Measurements from ENCODE around the gene DHRSX.
"Not testable (repeated sequence)": the region's sequence is repeated elsewhere in the genome, so short reads cannot be mapped to it uniquely, and the experiment has no call there.

The DHRSX gene

GRCh38 chrX:2317527-2318055, 183.2 kb downstream of the DHRSX start:
- Histone ChIP-seq H3K27ac (ENCODE audit: low read length) (no peak overlapping the region), H3K36me3 (ENCODE audit: control insufficient read depth in 1 of 2, insufficient read depth in 2 of 2, low read length in 2 of 2) (no peaks in the 10 kb centered on the region), H3K9me3 (ENCODE audit: control insufficient read depth in 1 of 2, low read length in 2 of 2) (peaks cover 0 to 5% of the 10 kb centered on the region in 2 donors), H3K4me1 (ENCODE audit: control insufficient read depth in 1 of 2, insufficient read depth in 2 of 2, low read length in 2 of 2) (peaks cover 0 to 5% of the 10 kb centered on the region in 2 donors), H3K27me3 (ENCODE audit: low read depth, low read length) (no peaks in the 10 kb centered on the region), H3K4me3 (ENCODE audit: low read depth in 1 of 2, low read length in 2 of 2) (no peak overlapping the region)

- H3K36me3 ChIP-seq (ENCODE audit: control insufficient read depth in 1 of 2, insufficient read depth in 2 of 2, low read length in 2 of 2) = no peaks in the 10 kb centered on the region
- peaks cover 0 to 5% of the 10 kb centered on the region in 2 donors for H3K4me1 ChIP-seq (ENCODE audit: control insufficient read depth in 1 of 2, insufficient read depth in 2 of 2, low read length in 2 of 2)
- H3K4me3 ChIP-seq (ENCODE audit: low read depth in 1 of 2, low read length in 2 of 2) = no peak overlapping the region
- H3K27ac ChIP-seq (ENCODE audit: low read length) = no peak overlapping the region
- peaks cover 0 to 5% of the 10 kb centered on the region in 2 donors for H3K9me3 ChIP-seq (ENCODE audit: control insufficient read depth in 1 of 2, low read length in 2 of 2)
- no peaks in the 10 kb centered on the region for H3K27me3 ChIP-seq (ENCODE audit: low read depth, low read length)
Measured at GRCh38 chrX:2316534-2316933, 184.2 kb downstream of the DHRSX start.

GRCh38 chrX:2315434-2315833, 185.3 kb downstream of the DHRSX start:
- Histone ChIP-seq H3K4me3 (ENCODE audit: low read depth in 1 of 2, low read length in 2 of 2) (no peak overlapping the region), H3K27me3 (ENCODE audit: low read depth, low read length) (no peaks in the 10 kb centered on the region), H3K27ac (ENCODE audit: low read length) (no peak overlapping the region), H3K4me1 (ENCODE audit: control insufficient read depth in 1 of 2, insufficient read depth in 2 of 2, low read length in 2 of 2) (peaks cover 0 to 5% of the 10 kb centered on the region in 2 donors), H3K9me3 (ENCODE audit: control insufficient read depth in 1 of 2, low read length in 2 of 2) (peaks cover 0 to 5% of the 10 kb centered on the region in 2 donors), H3K36me3 (ENCODE audit: control insufficient read depth in 1 of 2, insufficient read depth in 2 of 2, low read length in 2 of 2) (no peaks in the 10 kb centered on the region)

- Histone ChIP-seq H3K4me1 (ENCODE audit: control insufficient read depth in 1 of 2, insufficient read depth in 2 of 2, low read length in 2 of 2) (peaks cover 0 to 5% of the 10 kb centered on the region in 2 donors), H3K27ac (ENCODE audit: low read length) (no peak overlapping the region), H3K4me3 (ENCODE audit: low read depth in 1 of 2, low read length in 2 of 2) (no peak overlapping the region), H3K27me3 (ENCODE audit: low read depth, low read length) (no peaks in the 10 kb centered on the region), H3K36me3 (ENCODE audit: control insufficient read depth in 1 of 2, insufficient read depth in 2 of 2, low read length in 2 of 2) (no peaks in the 10 kb centered on the region), H3K9me3 (ENCODE audit: control insufficient read depth in 1 of 2, low read length in 2 of 2) (peaks cover 0 to 5% of the 10 kb centered on the region in 2 donors)
Measured at GRCh38 chrX:2314831-2315365, 185.9 kb downstream of the DHRSX start.

GRCh38 chrX:2313864-2314640, 186.7 kb downstream of the DHRSX start:
- Histone ChIP-seq H3K27me3 (ENCODE audit: low read depth, low read length) (no peaks in the 10 kb centered on the region), H3K27ac (ENCODE audit: low read length) (no peak overlapping the region), H3K9me3 (ENCODE audit: control insufficient read depth in 1 of 2, low read length in 2 of 2) (peaks cover 0 to 5% of the 10 kb centered on the region in 2 donors), H3K4me3 (ENCODE audit: low read depth in 1 of 2, low read length in 2 of 2) (no peak overlapping the region), H3K4me1 (ENCODE audit: control insufficient read depth in 1 of 2, insufficient read depth in 2 of 2, low read length in 2 of 2) (peaks cover 0 to 5% of the 10 kb centered on the region in 2 donors), H3K36me3 (ENCODE audit: control insufficient read depth in 1 of 2, insufficient read depth in 2 of 2, low read length in 2 of 2) (no peaks in the 10 kb centered on the region)

- H3K9me3 ChIP-seq (ENCODE audit: control insufficient read depth in 1 of 2, low read length in 2 of 2); H3K4me3 ChIP-seq (ENCODE audit: low read depth in 1 of 2, low read length in 2 of 2); H3K36me3 ChIP-seq (ENCODE audit: control insufficient read depth in 1 of 2, insufficient read depth in 2 of 2, low read length in 2 of 2): not testable (repeated sequence)
Measured at GRCh38 chrX:2312061-2312591, 188.7 kb downstream of the DHRSX start.

GRCh38 chrX:2311501-2311900, 189.3 kb downstream of the DHRSX start:
- no peak overlapping the region for H3K4me3 ChIP-seq (ENCODE audit: low read depth in 1 of 2, low read length in 2 of 2)
- no peaks in the 10 kb centered on the region for H3K36me3 ChIP-seq (ENCODE audit: control insufficient read depth in 1 of 2, insufficient read depth in 2 of 2, low read length in 2 of 2)
- peaks cover 0 to 5% of the 10 kb centered on the region in 2 donors for H3K9me3 ChIP-seq (ENCODE audit: control insufficient read depth in 1 of 2, low read length in 2 of 2)
- H3K27ac ChIP-seq (ENCODE audit: low read length) = no peak overlapping the region
- peaks cover 0 to under 1% of the 10 kb centered on the region in 2 donors for H3K4me1 ChIP-seq (ENCODE audit: control insufficient read depth in 1 of 2, insufficient read depth in 2 of 2, low read length in 2 of 2)
- no peaks in the 10 kb centered on the region for H3K27me3 ChIP-seq (ENCODE audit: low read depth, low read length)

More at GRCh38 chrX:2312061-2312591, 188.7 kb downstream of the DHRSX start:
- not testable (repeated sequence) for H3K27ac ChIP-seq (ENCODE audit: low read length); H3K27me3 ChIP-seq (ENCODE audit: low read depth, low read length); H3K4me1 ChIP-seq (ENCODE audit: control insufficient read depth in 1 of 2, insufficient read depth in 2 of 2, low read length in 2 of 2)

GRCh38 chrX:2301901-2302300, 198.9 kb downstream of the DHRSX start:
- no peaks in the 10 kb centered on the region for H3K9me3 ChIP-seq (ENCODE audit: control insufficient read depth in 1 of 2, low read length in 2 of 2)
- H3K27me3 ChIP-seq (ENCODE audit: low read depth, low read length) = no peaks in the 10 kb centered on the region
- no peaks in the 10 kb centered on the region for H3K36me3 ChIP-seq (ENCODE audit: control insufficient read depth in 1 of 2, insufficient read depth in 2 of 2, low read length in 2 of 2)
- H3K4me1 ChIP-seq (ENCODE audit: control insufficient read depth in 1 of 2, insufficient read depth in 2 of 2, low read length in 2 of 2) = peaks cover 0 to 4% of the 10 kb centered on the region in 2 donors
- no peak overlapping the region for H3K27ac ChIP-seq (ENCODE audit: low read length)
- H3K4me3 ChIP-seq (ENCODE audit: low read depth in 1 of 2, low read length in 2 of 2) = no peak overlapping the region

GRCh38 chrX:2299871-2300270, 200.9 kb downstream of the DHRSX start:
- H3K36me3 ChIP-seq (ENCODE audit: control insufficient read depth in 1 of 2, insufficient read depth in 2 of 2, low read length in 2 of 2) = no peaks in the 10 kb centered on the region
- peaks cover 0 to 3% of the 10 kb centered on the region in 2 donors for H3K9me3 ChIP-seq (ENCODE audit: control insufficient read depth in 1 of 2, low read length in 2 of 2)
- H3K4me3 ChIP-seq (ENCODE audit: low read depth in 1 of 2, low read length in 2 of 2) = no peak overlapping the region

GRCh38 chrX:2286731-2287130, 214.0 kb downstream of the DHRSX start:
- no peaks in the 10 kb centered on the region for H3K4me1 ChIP-seq (ENCODE audit: control insufficient read depth in 1 of 2, insufficient read depth in 2 of 2, low read length in 2 of 2)
- no peaks in the 10 kb centered on the region for H3K9me3 ChIP-seq (ENCODE audit: control insufficient read depth in 1 of 2, low read length in 2 of 2)
- H3K27me3 ChIP-seq (ENCODE audit: low read depth, low read length) = no peaks in the 10 kb centered on the region
- H3K4me3 ChIP-seq (ENCODE audit: low read depth in 1 of 2, low read length in 2 of 2) = no peak overlapping the region
- peaks cover 0 to 22% of the 10 kb centered on the region in 2 donors for H3K36me3 ChIP-seq (ENCODE audit: control insufficient read depth in 1 of 2, insufficient read depth in 2 of 2, low read length in 2 of 2)
- no peak overlapping the region for H3K27ac ChIP-seq (ENCODE audit: low read length)

More at GRCh38 chrX:2299871-2300270, 200.9 kb downstream of the DHRSX start:
- peaks cover 0 to 4% of the 10 kb centered on the region in 2 donors for H3K4me1 ChIP-seq (ENCODE audit: control insufficient read depth in 1 of 2, insufficient read depth in 2 of 2, low read length in 2 of 2)
- no peak overlapping the region for H3K27ac ChIP-seq (ENCODE audit: low read length)
- no peaks in the 10 kb centered on the region for H3K27me3 ChIP-seq (ENCODE audit: low read depth, low read length)

- H3K4me1 ChIP-seq (ENCODE audit: control insufficient read depth in 1 of 2, insufficient read depth in 2 of 2, low read length in 2 of 2) = no peaks in the 10 kb centered on the region
- no peak overlapping the region for H3K4me3 ChIP-seq (ENCODE audit: low read depth in 1 of 2, low read length in 2 of 2)
- H3K9me3 ChIP-seq (ENCODE audit: control insufficient read depth in 1 of 2, low read length in 2 of 2) = no peaks in the 10 kb centered on the region
- peaks cover 0 to 4% of the 10 kb centered on the region in 2 donors for H3K36me3 ChIP-seq (ENCODE audit: control insufficient read depth in 1 of 2, insufficient read depth in 2 of 2, low read length in 2 of 2)
- no peaks in the 10 kb centered on the region for H3K27me3 ChIP-seq (ENCODE audit: low read depth, low read length)
- no peak overlapping the region for H3K27ac ChIP-seq (ENCODE audit: low read length)
Measured at GRCh38 chrX:2284601-2285000, 216.2 kb downstream of the DHRSX start.
